ENCODE results near the gene RFT1.

DNA sequence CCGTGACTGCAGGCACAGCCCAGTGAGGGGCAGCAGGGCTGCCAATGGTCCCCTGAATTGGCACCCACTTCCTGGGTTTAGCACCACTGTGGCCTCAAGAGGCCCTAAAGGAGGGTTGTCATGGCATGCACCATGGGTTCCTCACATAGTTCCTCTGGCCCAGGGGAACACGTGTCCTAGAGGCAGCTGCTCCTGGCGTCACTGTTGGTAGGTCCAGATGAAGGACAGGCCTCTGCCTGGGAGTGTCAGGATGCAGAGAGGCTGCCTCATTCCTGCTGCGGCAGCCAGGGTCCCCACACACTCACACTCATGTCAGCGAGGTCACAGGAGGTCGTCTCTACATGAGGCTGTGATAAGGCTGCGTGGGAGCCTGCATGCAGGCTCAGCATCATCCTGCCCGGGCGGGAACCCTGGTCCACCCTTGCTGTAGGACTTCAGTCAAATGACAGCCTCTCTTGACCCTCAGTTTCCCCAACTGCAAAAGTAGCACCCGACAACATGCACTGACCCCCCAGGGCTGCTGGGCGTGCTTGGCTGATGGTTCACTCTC lies 58.3 kb downstream of the RFT1 start:
- TF ChIP-seq ZFP30 (CRISPR knock-in tag; IDR thresholded peaks at IDR 0.05): no peak
- TF ChIP-seq, protein P1, sequence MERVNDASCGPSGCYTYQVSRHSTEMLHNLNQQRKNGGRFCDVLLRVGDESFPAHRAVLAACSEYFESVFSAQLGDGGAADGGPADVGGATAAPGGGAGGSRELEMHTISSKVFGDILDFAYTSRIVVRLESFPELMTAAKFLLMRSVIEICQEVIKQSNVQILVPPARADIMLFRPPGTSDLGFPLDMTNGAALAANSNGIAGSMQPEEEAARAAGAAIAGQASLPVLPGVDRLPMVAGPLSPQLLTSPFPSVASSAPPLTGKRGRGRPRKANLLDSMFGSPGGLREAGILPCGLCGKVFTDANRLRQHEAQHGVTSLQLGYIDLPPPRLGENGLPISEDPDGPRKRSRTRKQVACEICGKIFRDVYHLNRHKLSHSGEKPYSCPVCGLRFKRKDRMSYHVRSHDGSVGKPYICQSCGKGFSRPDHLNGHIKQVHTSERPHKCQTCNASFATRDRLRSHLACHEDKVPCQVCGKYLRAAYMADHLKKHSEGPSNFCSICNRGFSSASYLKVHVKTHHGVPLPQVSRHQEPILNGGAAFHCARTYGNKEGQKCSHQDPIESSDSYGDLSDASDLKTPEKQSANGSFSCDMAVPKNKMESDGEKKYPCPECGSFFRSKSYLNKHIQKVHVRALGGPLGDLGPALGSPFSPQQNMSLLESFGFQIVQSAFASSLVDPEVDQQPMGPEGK (CRISPR knock-in tag; IDR thresholded peaks at IDR 0.05; ENCODE audit: borderline replicate concordance): no peak
- TF ChIP-seq ZC3H10 (CRISPR knock-in tag; IDR thresholded peaks at IDR 0.05): no peak
- no peak for TF ChIP-seq ZFP3 (CRISPR knock-in tag; IDR thresholded peaks at IDR 0.05)
- no peak for TF ChIP-seq ZNF70 (CRISPR knock-in tag; IDR thresholded peaks at IDR 0.05)
- no peak for TF ChIP-seq BACH2 (CRISPR knock-in tag; IDR thresholded peaks at IDR 0.05; ENCODE audit: borderline replicate concordance)
- TF ChIP-seq, protein P2, sequence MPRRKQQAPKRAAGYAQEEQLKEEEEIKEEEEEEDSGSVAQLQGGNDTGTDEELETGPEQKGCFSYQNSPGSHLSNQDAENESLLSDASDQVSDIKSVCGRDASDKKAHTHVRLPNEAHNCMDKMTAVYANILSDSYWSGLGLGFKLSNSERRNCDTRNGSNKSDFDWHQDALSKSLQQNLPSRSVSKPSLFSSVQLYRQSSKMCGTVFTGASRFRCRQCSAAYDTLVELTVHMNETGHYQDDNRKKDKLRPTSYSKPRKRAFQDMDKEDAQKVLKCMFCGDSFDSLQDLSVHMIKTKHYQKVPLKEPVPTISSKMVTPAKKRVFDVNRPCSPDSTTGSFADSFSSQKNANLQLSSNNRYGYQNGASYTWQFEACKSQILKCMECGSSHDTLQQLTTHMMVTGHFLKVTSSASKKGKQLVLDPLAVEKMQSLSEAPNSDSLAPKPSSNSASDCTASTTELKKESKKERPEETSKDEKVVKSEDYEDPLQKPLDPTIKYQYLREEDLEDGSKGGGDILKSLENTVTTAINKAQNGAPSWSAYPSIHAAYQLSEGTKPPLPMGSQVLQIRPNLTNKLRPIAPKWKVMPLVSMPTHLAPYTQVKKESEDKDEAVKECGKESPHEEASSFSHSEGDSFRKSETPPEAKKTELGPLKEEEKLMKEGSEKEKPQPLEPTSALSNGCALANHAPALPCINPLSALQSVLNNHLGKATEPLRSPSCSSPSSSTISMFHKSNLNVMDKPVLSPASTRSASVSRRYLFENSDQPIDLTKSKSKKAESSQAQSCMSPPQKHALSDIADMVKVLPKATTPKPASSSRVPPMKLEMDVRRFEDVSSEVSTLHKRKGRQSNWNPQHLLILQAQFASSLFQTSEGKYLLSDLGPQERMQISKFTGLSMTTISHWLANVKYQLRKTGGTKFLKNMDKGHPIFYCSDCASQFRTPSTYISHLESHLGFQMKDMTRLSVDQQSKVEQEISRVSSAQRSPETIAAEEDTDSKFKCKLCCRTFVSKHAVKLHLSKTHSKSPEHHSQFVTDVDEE (CRISPR knock-in tag; IDR thresholded peaks at IDR 0.05): no peak
- no peak for TF ChIP-seq PPARA (CRISPR knock-in tag; IDR thresholded peaks at IDR 0.05; ENCODE audit: borderline replicate concordance)
- TF ChIP-seq ZNF8 (CRISPR knock-in tag; IDR thresholded peaks at IDR 0.05): no peak
- TF ChIP-seq, protein P3, sequence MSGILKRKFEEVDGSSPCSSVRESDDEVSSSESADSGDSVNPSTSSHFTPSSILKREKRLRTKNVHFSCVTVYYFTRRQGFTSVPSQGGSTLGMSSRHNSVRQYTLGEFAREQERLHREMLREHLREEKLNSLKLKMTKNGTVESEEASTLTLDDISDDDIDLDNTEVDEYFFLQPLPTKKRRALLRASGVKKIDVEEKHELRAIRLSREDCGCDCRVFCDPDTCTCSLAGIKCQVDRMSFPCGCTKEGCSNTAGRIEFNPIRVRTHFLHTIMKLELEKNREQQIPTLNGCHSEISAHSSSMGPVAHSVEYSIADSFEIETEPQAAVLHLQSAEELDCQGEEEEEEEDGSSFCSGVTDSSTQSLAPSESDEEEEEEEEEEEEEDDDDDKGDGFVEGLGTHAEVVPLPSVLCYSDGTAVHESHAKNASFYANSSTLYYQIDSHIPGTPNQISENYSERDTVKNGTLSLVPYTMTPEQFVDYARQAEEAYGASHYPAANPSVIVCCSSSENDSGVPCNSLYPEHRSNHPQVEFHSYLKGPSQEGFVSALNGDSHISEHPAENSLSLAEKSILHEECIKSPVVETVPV (CRISPR knock-in tag; IDR thresholded peaks at IDR 0.05): no peak
- TF ChIP-seq, protein P4, sequence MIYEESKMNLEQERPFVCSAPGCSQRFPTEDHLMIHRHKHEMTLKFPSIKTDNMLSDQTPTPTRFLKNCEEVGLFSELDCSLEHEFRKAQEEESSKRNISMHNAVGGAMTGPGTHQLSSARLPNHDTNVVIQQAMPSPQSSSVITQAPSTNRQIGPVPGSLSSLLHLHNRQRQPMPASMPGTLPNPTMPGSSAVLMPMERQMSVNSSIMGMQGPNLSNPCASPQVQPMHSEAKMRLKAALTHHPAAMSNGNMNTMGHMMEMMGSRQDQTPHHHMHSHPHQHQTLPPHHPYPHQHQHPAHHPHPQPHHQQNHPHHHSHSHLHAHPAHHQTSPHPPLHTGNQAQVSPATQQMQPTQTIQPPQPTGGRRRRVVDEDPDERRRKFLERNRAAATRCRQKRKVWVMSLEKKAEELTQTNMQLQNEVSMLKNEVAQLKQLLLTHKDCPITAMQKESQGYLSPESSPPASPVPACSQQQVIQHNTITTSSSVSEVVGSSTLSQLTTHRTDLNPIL (CRISPR knock-in tag; IDR thresholded peaks at IDR 0.05; ENCODE audit: low read depth): no peak
- no peak for TF ChIP-seq TOX (CRISPR knock-in tag; IDR thresholded peaks at IDR 0.05; ENCODE audit: borderline replicate concordance)
